Astrocyte (in vitro differentiated cells and primary cell): Measurements from ENCODE around the gene BCL2A1. TPM values are rescaled to one million over a fixed set of nuclear protein-coding genes. Genes with fewer than 3 reads are reported as not detected.

Experiments
- DNase-seq: peaks from one replicate; pipeline ENCODE4 v3.0.0-alpha.2; 2010; ENCODE audit warnings: low read depth
- FAIRE-seq: peaks from 2 replicates; lab custom pipeline; 2011; peaks lifted over from hg19 to GRCh38; lab: Jason Lieb, UNC
- H2AFZ ChIP-seq: 2 replicates; pipeline ENCODE4 v1.6.0; 2012; ENCODE audit warnings: low read depth, low read length, inconsistent platforms
- H3K27ac ChIP-seq: 2 replicates; pipeline ENCODE4 v1.5.1; 2011; ENCODE audit warnings: low read depth, low read length, inconsistent platforms
- H3K27me3 ChIP-seq: 2 replicates; pipeline ENCODE4 v1.6.0; 2011; ENCODE audit warnings: low read length, inconsistent platforms; ENCODE audit not compliant: insufficient read depth
- H3K36me3 ChIP-seq: 2 replicates; pipeline ENCODE4 v1.5.1; 2011; ENCODE audit warnings: low read length, inconsistent platforms; ENCODE audit not compliant: insufficient read depth
- H3K4me1 ChIP-seq: 2 replicates; pipeline ENCODE4 v1.5.1; 2011; ENCODE audit warnings: low read length, inconsistent platforms; ENCODE audit not compliant: insufficient read depth
- H3K4me2 ChIP-seq: 2 replicates; pipeline ENCODE4 v1.6.0; 2012; ENCODE audit warnings: low read length, inconsistent platforms
- H3K4me3 ChIP-seq: 2 replicates; pipeline ENCODE4 v1.5.1; 2011; ENCODE audit warnings: low read depth, mild to moderate bottlenecking, low read length, inconsistent platforms; ENCODE audit not compliant: insufficient read depth
- H3K79me2 ChIP-seq: 2 replicates; pipeline ENCODE4 v1.6.0; 2012; ENCODE audit warnings: mild to moderate bottlenecking, low read length, inconsistent platforms; ENCODE audit not compliant: insufficient read depth
- H3K9ac ChIP-seq: 2 replicates; pipeline ENCODE4 v1.6.0; 2012; ENCODE audit warnings: mild to moderate bottlenecking, low read length, inconsistent platforms
- H3K9me3 ChIP-seq: 2 replicates; pipeline ENCODE4 v1.5.1; 2012; ENCODE audit warnings: low read depth, mild to moderate bottlenecking, low read length, inconsistent platforms; ENCODE audit not compliant: insufficient read depth
- H4K20me1 ChIP-seq: 2 replicates; pipeline ENCODE4 v1.6.0; 2012; ENCODE audit warnings: low read length, inconsistent platforms; ENCODE audit not compliant: insufficient read depth
- H3K27ac Mint-ChIP-seq: one replicate; pipeline ENCODE4 v1.8.0; 2021; ENCODE audit warnings: mild to moderate bottlenecking, mixed read lengths; ENCODE audit not compliant: unreplicated experiment
- H3K27me3 Mint-ChIP-seq: one replicate; pipeline ENCODE4 v1.8.0; 2021; ENCODE audit warnings: low read depth, mixed read lengths; ENCODE audit not compliant: unreplicated experiment
- H3K36me3 Mint-ChIP-seq: one replicate; pipeline ENCODE4 v1.8.0; 2021; ENCODE audit warnings: low read depth, mixed read lengths; ENCODE audit not compliant: unreplicated experiment
- H3K4me1 Mint-ChIP-seq: one replicate; pipeline ENCODE4 v1.8.0; 2021; ENCODE audit warnings: low read depth, mixed read lengths; ENCODE audit not compliant: unreplicated experiment
- H3K4me3 Mint-ChIP-seq: one replicate; pipeline ENCODE4 v1.8.0; 2021; ENCODE audit warnings: mild to moderate bottlenecking, moderate library complexity, mixed read lengths; ENCODE audit not compliant: unreplicated experiment
- H3K9me3 Mint-ChIP-seq: one replicate; pipeline ENCODE4 v1.8.0; 2021; ENCODE audit warnings: mild to moderate bottlenecking, mixed read lengths; ENCODE audit not compliant: unreplicated experiment
- CTCF ChIP-seq: IDR thresholded peaks from 2 replicates; pipeline ENCODE4 v1.5.1; 2011; ENCODE audit warnings: low read depth, mild to moderate bottlenecking, inconsistent platforms, low read length, moderate library complexity; ENCODE audit not compliant: insufficient read depth
- EZH2 ChIP-seq: IDR thresholded peaks from 2 replicates; pipeline ENCODE4 v1.6.1; 2012; ENCODE audit warnings: mild to moderate bottlenecking, low read length, inconsistent platforms; ENCODE audit not compliant: insufficient read depth
- total RNA-seq: library from RNA; stranded (reverse); gene quantifications from 2 replicates; pipeline ENCODE4 v1.2.1, GENCODE V29; 2021

Gene BCL2A1
- total RNA-seq, 1 donor from 2014 or later, result not detected

GRCh38 chr15:80003171-80003570 is 32.2 kb upstream of the BCL2A1 start:
- Histone ChIP-seq H4K20me1 (no peaks in the 10 kb centered on the region), H3K36me3 (no peaks in the 10 kb centered on the region), H3K9ac (no peak overlapping the region), H3K4me1 (no peaks in the 10 kb centered on the region), H2AFZ (peak overlapping the region; percentile 67), H3K4me2 (no peak overlapping the region), H3K27ac (no peak overlapping the region), H3K9me3 (no peaks in the 10 kb centered on the region), H3K4me3 (no peak overlapping the region), H3K79me2 (no peaks in the 10 kb centered on the region), H3K27me3 (no peaks in the 10 kb centered on the region)
- DNase-seq (no peak), FAIRE-seq (no peak)
- H3K27me3 Mint-ChIP-seq, result no peaks in the 10 kb centered on the region
- no peak overlapping the region for H3K4me3 Mint-ChIP-seq
- H3K27ac Mint-ChIP-seq, result no peak overlapping the region
- H3K4me1 Mint-ChIP-seq, result no peaks in the 10 kb centered on the region
- TF ChIP-seq EZH2, result no peak
- TF ChIP-seq CTCF, result no peak
- H3K9me3 Mint-ChIP-seq, result peaks cover 4% of the 10 kb centered on the region
- H3K36me3 Mint-ChIP-seq, result no peaks in the 10 kb centered on the region

- H4K20me1 ChIP-seq, result no peaks in the 10 kb centered on the region
- H2AFZ ChIP-seq, result no peak overlapping the region
- no peaks in the 10 kb centered on the region for H3K4me1 ChIP-seq
- H3K4me2 ChIP-seq, result no peak overlapping the region
- H3K79me2 ChIP-seq, result no peaks in the 10 kb centered on the region
- TF ChIP-seq EZH2, result no peak
- TF ChIP-seq CTCF, result no peak
- H3K36me3 ChIP-seq, result no peaks in the 10 kb centered on the region
- Mint-ChIP-seq H3K27me3 (no peaks in the 10 kb centered on the region), H3K9me3 (peaks cover 4% of the 10 kb centered on the region), H3K4me3 (no peak overlapping the region), H3K4me1 (no peaks in the 10 kb centered on the region), H3K27ac (no peak overlapping the region), H3K36me3 (no peaks in the 10 kb centered on the region)
- DNase-seq (no peak), FAIRE-seq (no peak)
- no peak overlapping the region for H3K4me3 ChIP-seq
- H3K27me3 ChIP-seq, result no peaks in the 10 kb centered on the region
- no peak overlapping the region for H3K27ac ChIP-seq
- H3K9me3 ChIP-seq, result no peaks in the 10 kb centered on the region
- H3K9ac ChIP-seq, result no peak overlapping the region
These were observed 31.3 kb upstream of the BCL2A1 start for GRCh38 chr15:80002267-80002666.

- Mint-ChIP-seq H3K4me1 (peaks cover 4% of the 10 kb centered on the region), H3K9me3 (no peaks in the 10 kb centered on the region), H3K4me3 (no peak overlapping the region), H3K27me3 (peaks cover 4% of the 10 kb centered on the region), H3K36me3 (no peaks in the 10 kb centered on the region), H3K27ac (no peak overlapping the region)
- no peaks in the 10 kb centered on the region for H4K20me1 ChIP-seq
- FAIRE-seq, result no peak
- H3K27ac ChIP-seq, result no peak overlapping the region
- H3K9me3 ChIP-seq, result no peaks in the 10 kb centered on the region
- no peak overlapping the region for H3K4me2 ChIP-seq
- H3K9ac ChIP-seq, result no peak overlapping the region
- peaks cover 1% of the 10 kb centered on the region for H3K27me3 ChIP-seq
- no peak overlapping the region for H3K4me3 ChIP-seq
- peak; percentile 56 for DNase-seq
- H3K36me3 ChIP-seq, result no peaks in the 10 kb centered on the region
- peak overlapping the region; percentile 23 for H2AFZ ChIP-seq
- H3K79me2 ChIP-seq, result no peaks in the 10 kb centered on the region
- no peak for TF ChIP-seq EZH2
- TF ChIP-seq CTCF, result no peak
- peaks cover 4% of the 10 kb centered on the region for H3K4me1 ChIP-seq
These were observed 23.6 kb upstream of the BCL2A1 start for GRCh38 chr15:79994615-79995014.
